Astrocyte of the spinal cord (primary cell): ENCODE results near the gene GSDMA.
"Not testable (repeated sequence)": the region's sequence is repeated elsewhere in the genome, so short reads cannot be mapped to it uniquely, and the experiment has no call there.

Source experiments
- DNase-seq: peaks from one replicate; pipeline ENCODE4 v3.0.0; 2011; ENCODE audit warnings: low read depth, low spot score
- H3K4me3 ChIP-seq: 2 replicates; pipeline ENCODE4 v1.5.1; 2011; ENCODE audit warnings: low read depth, mild to moderate bottlenecking, low read length, moderate library complexity
- CTCF ChIP-seq: IDR thresholded peaks from 2 replicates; pipeline ENCODE4 v1.5.1; 2012; ENCODE audit warnings: low read depth, mild to moderate bottlenecking, low read length, inconsistent platforms
- in situ Hi-C: cut with HindIII; loops from 2 replicates; pipeline ENCODE4 v1.10.0; 2017; ENCODE audit warnings: low sequenced_read_pairs

GSDMA gene

GRCh38 chr17:39939106-39939505, 23.7 kb upstream of the GSDMA start:
- in situ Hi-C loops = no loop called here
- no peak overlapping the region for H3K4me3 ChIP-seq
- TF ChIP-seq CTCF = no peak
- no peak for DNase-seq

GRCh38 chr17:39939588-39940419, 23.0 kb upstream of the GSDMA start:
- in situ Hi-C loops = no loop called here
- TF ChIP-seq CTCF = peak; percentile 67
- DNase-seq = peak; percentile 87
- H3K4me3 ChIP-seq = no peak overlapping the region

GRCh38 chr17:39943702-39944392, 19.0 kb upstream of the GSDMA start:
- no peak overlapping the region for H3K4me3 ChIP-seq
- no peak for TF ChIP-seq CTCF
- in situ Hi-C loops = no loop called here
- no peak for DNase-seq

GRCh38 chr17:39944393-39944711, 18.5 kb upstream of the GSDMA start:
- H3K4me3 ChIP-seq = no peak overlapping the region
- no peak for DNase-seq

GRCh38 chr17:39946551-39947330, 16.1 kb upstream of the GSDMA start:
- DNase-seq = no peak
- in situ Hi-C loops = no loop called here
- no peak overlapping the region for H3K4me3 ChIP-seq
- TF ChIP-seq CTCF = no peak

More at GRCh38 chr17:39944393-39944711, 18.5 kb upstream of the GSDMA start:
- no peak for TF ChIP-seq CTCF
- in situ Hi-C loops = no loop called here

DNA sequence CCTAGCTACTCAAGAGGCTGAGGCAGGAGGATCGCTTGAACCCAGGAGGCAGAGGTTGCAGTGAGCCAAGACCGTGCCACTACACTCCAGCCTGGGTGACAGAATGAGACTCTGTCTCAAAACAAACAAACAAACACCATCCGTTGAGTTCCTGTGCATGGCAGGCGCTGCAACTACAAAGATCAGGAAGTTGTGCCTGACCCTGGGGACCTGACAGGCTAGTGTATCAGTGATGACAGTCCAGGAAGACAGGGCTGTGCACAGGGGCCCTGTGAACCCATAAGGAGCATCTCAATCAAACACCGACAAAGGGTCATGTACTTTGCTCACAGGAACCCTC, 14.3 kb upstream of the GSDMA start:
- H3K4me3 ChIP-seq, DNase-seq, in situ Hi-C loops: not testable (repeated sequence)

GRCh38 chr17:39949028-39949427, 13.8 kb upstream of the GSDMA start:
- in situ Hi-C loops = no loop called here
- DNase-seq = no peak
- TF ChIP-seq CTCF = no peak
- no peak overlapping the region for H3K4me3 ChIP-seq
